A549 (cell line): ENCODE data around the gene ANKRD40.
"Not testable (repeated sequence)": the region's sequence is repeated elsewhere in the genome, so short reads cannot be mapped to it uniquely, and the experiment has no call there.

Experiments
- ESRRA ChIP-seq: fragments of 150-350 bp; IDR thresholded peaks from 2 replicates; pipeline ENCODE4 v1.6.1; 2014; ENCODE audit warnings: mild to moderate bottlenecking, low read length, borderline replicate concordance
- FOSL2 ChIP-seq, 2 experiments: fragments of 450-650 bp in 1 of 2; fragments of >200 bp in 1 of 2; sonication (Bioruptor Twin) in 1 of 2; formaldehyde crosslinking; IDR thresholded peaks; 2 replicates each; pipeline versions ENCODE4 v1.5.0 to v1.6.1; 2016 to 2020; ENCODE audit warnings: mild to moderate bottlenecking in 1 of 2, moderate library complexity in 1 of 2
- JUNB ChIP-seq: fragments of >200 bp; sonication (Bioruptor Twin); formaldehyde crosslinking; IDR thresholded peaks from 2 replicates; pipeline ENCODE4 v1.6.1; 2016
- KDM5A ChIP-seq: fragments of 200-600 bp; sonication (generic); IDR thresholded peaks from 2 replicates; pipeline ENCODE4 v1.6.1; 2016; ENCODE audit warnings: antibody characterized with exemption, mild to moderate bottlenecking
- POLR2A ChIP-seq: IDR thresholded peaks from 2 replicates; pipeline ENCODE4 v1.6.1; 2012; ENCODE audit warnings: mild to moderate bottlenecking, low read length
- RAD21 ChIP-seq, 2 experiments: fragments of >200 bp in 1 of 2; sonication (Bioruptor Twin) in 1 of 2; formaldehyde crosslinking in 1 of 2; IDR thresholded peaks in 1 of 2; conservative IDR thresholded peaks in 1 of 2; 2 replicates in 1 of 2; 3 replicates in 1 of 2; pipeline ENCODE4 v1.6.1; 2012 to 2018; ENCODE audit warnings: inconsistent platforms in 1 of 2
- TF ChIP-seq, protein P1 (sequence below): fragments of >200 bp; sonication (Bioruptor Twin); formaldehyde crosslinking; IDR thresholded peaks from 3 replicates; pipeline ENCODE4 v1.5.1; 2016
- TF ChIP-seq, protein P2 (sequence below): IDR thresholded peaks from 2 replicates; pipeline ENCODE4 v1.6.1; 2012; ENCODE audit warnings: low read depth, borderline replicate concordance
- TF ChIP-seq, protein P3 (sequence below): IDR thresholded peaks from 2 replicates; pipeline ENCODE4 v1.6.1; 2012
- TF ChIP-seq, protein P4 (sequence below): fragments of >200 bp; sonication (Bioruptor Twin); formaldehyde crosslinking; IDR thresholded peaks from 3 replicates; pipeline ENCODE4 v1.6.1; 2016

DNA sequence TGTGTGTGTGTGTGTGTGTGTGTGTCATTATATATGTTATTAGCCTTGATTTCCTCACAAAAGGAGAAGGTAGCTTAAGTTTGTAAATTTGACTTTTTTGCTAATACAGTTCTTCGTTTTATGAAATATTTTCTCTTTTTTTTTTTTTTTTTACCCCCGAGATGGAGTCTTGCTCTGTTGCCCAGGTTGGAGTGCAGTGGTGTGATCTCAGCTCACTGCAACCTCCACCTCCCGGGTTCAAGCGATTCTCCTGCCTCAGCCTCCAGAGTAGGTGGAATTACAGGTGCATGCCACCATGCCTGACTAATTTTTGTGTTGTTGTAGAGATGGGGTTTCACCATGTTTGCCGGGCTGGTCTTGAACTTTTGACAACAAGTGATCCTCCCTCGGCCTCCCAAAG, 16.9 kb upstream of the ANKRD40 start:
- TF ChIP-seq, protein P1, sequence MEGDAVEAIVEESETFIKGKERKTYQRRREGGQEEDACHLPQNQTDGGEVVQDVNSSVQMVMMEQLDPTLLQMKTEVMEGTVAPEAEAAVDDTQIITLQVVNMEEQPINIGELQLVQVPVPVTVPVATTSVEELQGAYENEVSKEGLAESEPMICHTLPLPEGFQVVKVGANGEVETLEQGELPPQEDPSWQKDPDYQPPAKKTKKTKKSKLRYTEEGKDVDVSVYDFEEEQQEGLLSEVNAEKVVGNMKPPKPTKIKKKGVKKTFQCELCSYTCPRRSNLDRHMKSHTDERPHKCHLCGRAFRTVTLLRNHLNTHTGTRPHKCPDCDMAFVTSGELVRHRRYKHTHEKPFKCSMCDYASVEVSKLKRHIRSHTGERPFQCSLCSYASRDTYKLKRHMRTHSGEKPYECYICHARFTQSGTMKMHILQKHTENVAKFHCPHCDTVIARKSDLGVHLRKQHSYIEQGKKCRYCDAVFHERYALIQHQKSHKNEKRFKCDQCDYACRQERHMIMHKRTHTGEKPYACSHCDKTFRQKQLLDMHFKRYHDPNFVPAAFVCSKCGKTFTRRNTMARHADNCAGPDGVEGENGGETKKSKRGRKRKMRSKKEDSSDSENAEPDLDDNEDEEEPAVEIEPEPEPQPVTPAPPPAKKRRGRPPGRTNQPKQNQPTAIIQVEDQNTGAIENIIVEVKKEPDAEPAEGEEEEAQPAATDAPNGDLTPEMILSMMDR = not testable (repeated sequence)
- TF ChIP-seq, protein P2, sequence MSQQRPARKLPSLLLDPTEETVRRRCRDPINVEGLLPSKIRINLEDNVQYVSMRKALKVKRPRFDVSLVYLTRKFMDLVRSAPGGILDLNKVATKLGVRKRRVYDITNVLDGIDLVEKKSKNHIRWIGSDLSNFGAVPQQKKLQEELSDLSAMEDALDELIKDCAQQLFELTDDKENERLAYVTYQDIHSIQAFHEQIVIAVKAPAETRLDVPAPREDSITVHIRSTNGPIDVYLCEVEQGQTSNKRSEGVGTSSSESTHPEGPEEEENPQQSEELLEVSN = not testable (repeated sequence)
- TF ChIP-seq KDM5A; RAD21 (conservative IDR thresholded peaks at IDR 0.05 in 1 of 2, IDR thresholded peaks at IDR 0.05 in 1 of 2); JUNB; POLR2A; FOSL2 (IDR thresholded peaks at IDR 0.05); FOSL2 (CRISPR knock-in tag; IDR thresholded peaks at IDR 0.05); ESRRA: not testable (repeated sequence)
- TF ChIP-seq, protein P3, sequence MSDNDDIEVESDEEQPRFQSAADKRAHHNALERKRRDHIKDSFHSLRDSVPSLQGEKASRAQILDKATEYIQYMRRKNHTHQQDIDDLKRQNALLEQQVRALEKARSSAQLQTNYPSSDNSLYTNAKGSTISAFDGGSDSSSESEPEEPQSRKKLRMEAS = not testable (repeated sequence)
- TF ChIP-seq, protein P4, sequence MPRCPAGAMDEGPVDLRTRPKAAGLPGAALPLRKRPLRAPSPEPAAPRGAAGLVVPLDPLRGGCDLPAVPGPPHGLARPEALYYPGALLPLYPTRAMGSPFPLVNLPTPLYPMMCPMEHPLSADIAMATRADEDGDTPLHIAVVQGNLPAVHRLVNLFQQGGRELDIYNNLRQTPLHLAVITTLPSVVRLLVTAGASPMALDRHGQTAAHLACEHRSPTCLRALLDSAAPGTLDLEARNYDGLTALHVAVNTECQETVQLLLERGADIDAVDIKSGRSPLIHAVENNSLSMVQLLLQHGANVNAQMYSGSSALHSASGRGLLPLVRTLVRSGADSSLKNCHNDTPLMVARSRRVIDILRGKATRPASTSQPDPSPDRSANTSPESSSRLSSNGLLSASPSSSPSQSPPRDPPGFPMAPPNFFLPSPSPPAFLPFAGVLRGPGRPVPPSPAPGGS = not testable (repeated sequence)
